Esophagus squamous epithelium (tissue), 4 donors: Measurements from ENCODE around the gene DXO.

Experiments
- CTCF ChIP-seq, 6 experiments: fragments of 450-650 bp in 4 of 6; fragments of 200-600 bp in 2 of 6; sonication (generic) in 2 of 6; IDR thresholded peaks; one replicate each; pipeline ENCODE4 v1.5.1; 2016 to 2019; ENCODE audit warnings: antibody characterized with exemption in 6 of 6, mild to moderate bottlenecking in 4 of 6, moderate library complexity in 4 of 6
- POLR2A ChIP-seq, 4 donors: fragments of 450-650 bp; IDR thresholded peaks; one replicate each; pipeline ENCODE4 v1.6.1; 2017; ENCODE audit warnings: antibody characterized with exemption in 4 of 4, mild to moderate bottlenecking in 4 of 4, moderate library complexity in 3 of 4

DNA sequence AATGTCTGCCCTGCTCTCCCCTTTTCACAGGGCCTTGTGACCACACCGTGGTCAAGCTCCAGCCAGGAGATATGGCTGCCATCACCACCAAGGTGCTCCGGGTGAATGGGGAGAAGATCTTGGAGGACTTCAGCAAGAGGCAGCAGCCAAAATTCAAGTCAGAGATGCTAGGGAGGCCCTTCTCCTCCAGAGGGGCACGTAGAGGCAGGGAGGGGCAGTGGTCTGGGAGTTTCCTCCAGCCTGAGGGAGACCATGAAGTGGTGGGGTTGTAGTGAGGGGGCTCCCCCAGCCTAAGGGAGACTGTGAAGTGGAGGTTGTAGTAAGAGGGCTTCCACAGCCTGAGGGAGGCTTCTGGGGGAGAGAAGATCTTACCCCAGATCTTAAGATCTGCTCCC is 4.0 kb downstream of the DXO start:
- TF ChIP-seq CTCF (IDR thresholded peaks at IDR 0.05) (no peak), POLR2A (IDR thresholded peaks at IDR 0.05) (no peak)
